Measurements from ENCODE around the gene LDB3.
A peak's percentile ranks its signal among the peaks of the same experiment; 100 is the strongest.
"Not testable (repeated sequence)": the region's sequence is repeated elsewhere in the genome, so short reads cannot be mapped to it uniquely, and the experiment has no call there.

The LDB3 gene, protein sequence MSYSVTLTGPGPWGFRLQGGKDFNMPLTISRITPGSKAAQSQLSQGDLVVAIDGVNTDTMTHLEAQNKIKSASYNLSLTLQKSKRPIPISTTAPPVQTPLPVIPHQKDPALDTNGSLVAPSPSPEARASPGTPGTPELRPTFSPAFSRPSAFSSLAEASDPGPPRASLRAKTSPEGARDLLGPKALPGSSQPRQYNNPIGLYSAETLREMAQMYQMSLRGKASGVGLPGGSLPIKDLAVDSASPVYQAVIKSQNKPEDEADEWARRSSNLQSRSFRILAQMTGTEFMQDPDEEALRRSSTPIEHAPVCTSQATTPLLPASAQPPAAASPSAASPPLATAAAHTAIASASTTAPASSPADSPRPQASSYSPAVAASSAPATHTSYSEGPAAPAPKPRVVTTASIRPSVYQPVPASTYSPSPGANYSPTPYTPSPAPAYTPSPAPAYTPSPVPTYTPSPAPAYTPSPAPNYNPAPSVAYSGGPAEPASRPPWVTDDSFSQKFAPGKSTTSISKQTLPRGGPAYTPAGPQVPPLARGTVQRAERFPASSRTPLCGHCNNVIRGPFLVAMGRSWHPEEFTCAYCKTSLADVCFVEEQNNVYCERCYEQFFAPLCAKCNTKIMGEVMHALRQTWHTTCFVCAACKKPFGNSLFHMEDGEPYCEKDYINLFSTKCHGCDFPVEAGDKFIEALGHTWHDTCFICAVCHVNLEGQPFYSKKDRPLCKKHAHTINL

GRCh38 chr10:86668297-86669165 lies at the start of gene LDB3:
TSS of gene LDB3 (plus strand) at chr10:86668511. CDS start at chr10:86668692, 181 bp downstream.
- peak; percentile 29 for DNase-seq

- DNase-seq, result no peak
These were observed 40.0 kb upstream of the LDB3 start for GRCh38 chr10:86628311-86628710.

DNA sequence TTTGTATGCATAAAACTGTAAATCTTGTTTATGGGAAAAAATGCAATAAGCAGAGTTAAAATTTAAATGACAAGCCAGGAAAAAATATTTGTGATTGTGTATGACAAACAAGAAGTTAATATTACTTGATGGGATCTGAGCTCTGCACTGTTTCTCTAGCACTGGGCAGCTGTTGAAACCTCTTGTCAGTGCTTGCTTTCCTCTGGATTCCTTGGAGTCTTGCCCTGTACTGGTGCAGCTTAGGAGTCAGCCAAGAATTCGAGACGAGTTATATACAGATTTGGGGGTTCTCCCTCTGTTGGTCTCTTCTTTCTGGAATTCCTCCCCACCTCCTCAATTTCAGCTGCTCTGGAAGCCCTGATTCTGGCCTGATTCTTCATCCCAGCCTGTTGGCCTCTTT lies 38.2 kb upstream of the LDB3 start:
- no peak for DNase-seq

DNA sequence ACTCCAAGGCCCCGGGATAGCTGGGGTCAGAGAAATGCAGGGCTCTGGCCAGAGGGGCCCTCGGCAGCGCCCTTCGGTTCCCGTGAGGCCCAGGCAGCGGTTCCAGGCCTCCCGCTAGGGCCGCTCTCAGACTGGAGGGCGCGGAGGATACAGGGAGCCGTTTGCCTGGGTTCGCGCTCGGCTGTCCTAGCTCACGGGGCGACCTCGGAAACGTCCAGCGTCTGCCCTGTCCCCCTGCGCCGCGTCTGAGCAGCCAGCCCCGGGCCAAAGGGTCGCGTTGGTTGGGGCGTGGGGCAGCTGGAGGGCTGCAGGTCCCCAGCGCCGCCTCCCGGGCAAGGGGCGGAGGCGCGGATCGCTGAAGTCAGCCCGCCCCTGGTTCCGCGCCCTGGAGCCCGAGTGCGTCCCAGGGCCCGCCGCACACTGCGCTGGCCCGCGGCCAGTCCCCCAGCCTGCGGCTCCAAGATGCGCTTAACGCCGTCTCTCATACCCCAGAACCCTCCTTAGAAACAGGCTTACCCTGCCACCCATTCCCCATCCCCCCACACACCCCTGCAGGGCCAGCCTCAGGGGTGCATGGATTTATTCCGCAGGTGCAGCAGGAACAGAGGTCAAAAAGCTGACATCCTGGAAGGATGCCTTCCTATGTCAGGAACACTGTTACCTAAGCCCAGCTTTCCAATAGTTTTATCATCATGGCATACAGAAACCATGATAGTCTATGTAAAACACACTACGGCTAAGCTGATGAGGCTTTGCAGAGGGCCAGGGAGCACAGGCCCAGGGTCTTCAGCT lies 36.1 kb upstream of the LDB3 start:
- no peak for DNase-seq

GRCh38 chr10:86632951-86633350 lies 35.4 kb upstream of the LDB3 start:
- DNase-seq, result no peak

GRCh38 chr10:86635402-86635801 lies 32.9 kb upstream of the LDB3 start:
- DNase-seq, result peak; percentile 41

- DNase-seq, result no peak
These were observed 32.0 kb upstream of the LDB3 start for GRCh38 chr10:86636311-86636710.

DNA sequence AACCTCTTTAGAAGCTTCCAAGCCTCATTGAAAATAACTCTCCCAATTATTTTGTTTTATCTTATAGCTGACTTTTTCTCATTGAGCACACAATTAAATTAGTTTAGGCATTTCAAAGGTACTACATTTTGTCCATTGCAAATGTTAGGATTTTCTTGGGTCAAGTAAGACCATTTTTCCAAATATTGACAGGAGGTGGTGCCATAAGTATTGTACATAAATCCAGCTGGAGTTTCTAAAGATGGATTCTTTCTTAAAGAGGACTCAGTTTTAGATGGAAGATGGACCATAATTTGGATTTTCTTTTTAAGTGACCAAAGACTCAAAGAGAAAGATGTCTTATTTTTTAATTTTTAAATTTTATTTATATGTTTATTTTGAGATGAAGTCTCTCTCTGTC lies 26.3 kb upstream of the LDB3 start:
- no peak for DNase-seq

GRCh38 chr10:86642499-86642898 lies 25.8 kb upstream of the LDB3 start:
- DNase-seq, result no peak

- DNase-seq, result no peak
These were observed 24.0 kb upstream of the LDB3 start for GRCh38 chr10:86644152-86644793.

DNA sequence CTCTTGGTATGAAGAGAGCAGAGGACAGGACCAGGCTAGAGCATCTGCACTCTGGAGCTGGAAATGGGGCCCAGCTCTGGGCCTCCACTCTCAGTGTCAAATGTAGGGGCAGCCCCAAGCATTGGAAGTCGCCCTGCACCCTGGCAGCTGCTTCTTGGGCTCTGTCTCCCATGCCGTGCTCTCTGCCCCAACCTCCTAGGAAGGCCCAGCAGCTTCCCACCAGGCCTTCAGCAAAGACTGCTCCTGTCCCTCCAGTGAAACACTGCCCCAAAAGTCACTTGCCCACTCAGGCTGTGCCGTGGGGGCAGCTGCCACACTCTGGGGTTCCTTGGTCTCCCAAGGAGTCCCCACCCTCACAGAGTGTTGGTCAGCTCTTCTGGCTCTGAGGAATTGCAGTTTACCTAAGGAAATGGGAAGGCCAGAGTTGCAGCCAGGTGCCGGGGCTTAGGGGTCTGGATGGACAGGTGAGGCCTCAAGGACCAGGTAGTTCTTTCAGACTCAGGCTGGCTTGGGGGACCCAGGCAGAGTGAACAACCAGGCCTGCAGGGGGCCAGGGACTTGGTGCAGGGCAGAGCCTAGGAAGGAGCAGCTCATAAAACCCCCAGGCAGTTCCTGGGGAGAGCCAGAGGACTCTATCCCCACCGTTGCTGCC lies 23.4 kb upstream of the LDB3 start:
- DNase-seq, result no peak

- not testable (repeated sequence) for DNase-seq
These were observed 22.6 kb upstream of the LDB3 start for GRCh38 chr10:86645621-86646165.

GRCh38 chr10:86646532-86646931 lies 21.8 kb upstream of the LDB3 start:
- no peak for DNase-seq

DNA sequence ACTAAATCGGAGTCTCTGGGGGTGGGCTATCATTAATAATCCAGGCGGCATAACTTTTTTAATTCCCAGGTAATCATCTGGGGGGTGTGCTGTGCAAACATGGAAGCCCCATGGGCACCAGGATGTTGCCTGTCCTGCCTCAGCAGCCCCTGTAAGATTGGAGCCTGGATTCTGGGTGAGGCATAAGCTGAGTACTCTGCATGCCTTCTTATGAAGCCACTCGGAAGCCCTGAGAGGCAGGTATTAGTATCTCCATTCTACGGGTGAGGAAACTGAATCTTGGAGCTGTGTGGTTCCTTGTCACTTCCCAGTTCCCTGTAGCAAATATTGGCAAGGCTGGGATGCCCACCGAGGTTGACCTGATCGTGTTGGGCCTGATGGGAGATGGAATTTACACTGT lies 21.4 kb upstream of the LDB3 start:
- no peak for DNase-seq

DNA sequence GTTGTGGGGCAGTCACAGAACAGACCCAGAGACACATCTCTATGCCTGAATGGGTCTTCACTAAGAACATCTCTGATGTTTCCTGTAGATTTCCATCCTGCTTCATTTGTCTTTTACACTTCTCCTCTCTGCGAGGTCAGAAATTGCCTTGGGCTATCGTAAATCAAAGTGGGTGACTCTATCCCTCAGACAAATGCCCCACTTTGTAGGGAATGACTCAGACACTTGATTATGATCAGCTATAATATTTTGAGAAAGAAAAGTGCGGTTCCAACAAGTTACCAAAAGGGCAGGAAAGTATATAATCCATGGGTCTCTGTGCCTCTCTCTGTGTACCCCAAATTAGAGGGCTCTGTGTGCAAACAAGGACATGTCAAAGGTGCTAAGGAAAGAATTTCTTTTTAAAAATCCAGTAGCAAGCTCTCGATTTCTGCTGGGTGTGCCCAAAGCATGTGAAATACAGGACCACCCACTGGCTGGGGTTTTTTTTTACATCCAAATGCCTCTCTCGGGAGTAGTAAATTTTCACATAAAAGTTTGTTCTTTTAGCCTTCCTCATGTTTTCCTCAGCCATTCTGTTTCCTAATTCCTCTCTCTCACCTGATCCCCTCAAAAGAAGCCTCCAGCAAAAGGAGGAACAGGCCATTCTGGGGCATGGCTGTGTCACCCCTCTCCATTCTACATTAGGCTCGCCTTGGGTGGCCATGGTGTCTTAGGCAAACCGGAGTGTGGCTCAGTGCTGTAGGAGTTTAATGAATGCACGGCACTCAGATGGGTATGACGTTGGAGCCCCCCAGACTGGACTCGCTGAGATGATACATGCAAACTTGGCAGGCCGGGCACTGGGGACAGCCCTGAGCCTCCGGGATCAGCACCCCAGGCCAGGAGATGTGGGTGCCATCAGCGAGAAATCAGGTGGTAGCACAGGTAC lies 20.3 kb upstream of the LDB3 start:
- DNase-seq, result peak; percentile 34

DNA sequence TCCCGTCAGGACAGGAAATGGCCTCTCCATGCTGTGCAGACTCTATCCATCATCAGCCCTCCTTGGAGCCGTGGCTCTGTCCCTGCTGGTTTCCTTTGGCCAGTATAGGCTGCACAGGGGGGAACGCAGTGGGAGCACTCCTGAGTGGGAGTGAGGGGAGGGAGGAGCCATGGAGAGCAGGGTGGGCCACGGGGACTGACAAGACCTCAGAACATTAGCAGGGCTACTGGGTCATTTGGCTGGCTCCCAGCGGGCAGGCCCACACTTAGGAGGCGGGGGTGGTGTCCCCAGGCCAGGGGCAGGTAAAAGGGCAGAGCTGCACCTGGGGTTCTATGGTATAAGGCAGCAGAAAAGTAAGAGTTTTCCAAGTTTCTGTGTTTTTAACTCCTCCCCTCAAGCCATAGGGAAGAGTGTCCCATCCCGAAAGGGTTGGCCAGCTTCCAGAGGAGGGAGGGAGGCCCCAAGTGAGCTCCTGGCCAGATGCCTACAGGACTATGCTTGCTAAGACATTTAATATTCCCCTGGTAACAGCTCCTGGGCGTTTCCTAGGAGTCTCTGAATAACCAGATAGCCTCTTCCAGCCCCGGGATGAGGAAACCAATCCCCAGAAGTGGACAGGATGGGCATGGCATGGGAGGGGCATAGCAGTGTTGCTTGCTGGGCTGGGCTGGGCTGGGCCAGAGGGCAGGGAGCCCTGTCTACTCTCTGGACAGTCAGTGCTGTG lies 19.4 kb upstream of the LDB3 start:
- DNase-seq, result peak; percentile 76

GRCh38 chr10:86649471-86650150 lies 18.7 kb upstream of the LDB3 start:
- DNase-seq, result no peak

GRCh38 chr10:86650151-86650550 lies 18.2 kb upstream of the LDB3 start:
- DNase-seq, result no peak

DNA sequence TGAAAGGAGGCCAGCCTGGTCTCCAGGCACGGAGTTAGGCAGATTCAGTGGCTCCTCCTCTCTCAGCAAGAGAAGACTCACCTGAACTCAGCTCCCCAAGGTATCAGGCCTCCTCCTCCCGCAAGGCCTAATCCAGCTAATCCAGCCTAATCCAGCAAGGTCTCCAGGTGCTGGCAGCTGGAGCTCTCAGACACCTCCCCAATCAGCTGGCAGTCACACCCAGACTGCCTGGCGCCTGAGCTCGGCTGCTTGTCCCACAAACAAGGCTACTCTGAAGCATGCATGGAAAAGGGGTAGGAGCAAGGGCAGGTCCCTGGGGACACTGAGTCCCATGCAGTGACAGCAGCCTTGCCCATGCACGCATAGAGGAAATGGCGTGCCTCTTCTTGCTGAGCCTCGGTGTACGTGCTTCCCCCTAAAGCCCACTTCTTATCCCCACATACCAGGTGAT lies 17.3 kb upstream of the LDB3 start:
- DNase-seq, result no peak

All from amniotic stem cell (primary cell).